ENCODE data around the gene NFATC2IP.
"Not testable (repeated sequence)": the region's sequence is repeated elsewhere in the genome, so short reads cannot be mapped to it uniquely, and the experiment has no call there.

NFATC2IP gene

GRCh38 chr16:28964072-28964471 is 13.3 kb downstream of the NFATC2IP start:
- intact Hi-C loops (cut with DNase I): no loop called here
- no peak for DNase-seq

- intact Hi-C loops (cut with DNase I): no loop called here
- no peak for DNase-seq
Measured at GRCh38 chr16:28964496-28964895, 13.8 kb downstream of the NFATC2IP start.

- no peak for DNase-seq
- intact Hi-C loops (cut with DNase I): no loop called here
Measured at GRCh38 chr16:28967156-28967555, 16.4 kb downstream of the NFATC2IP start.

GRCh38 chr16:28969696-28970095 is 19.0 kb downstream of the NFATC2IP start:
- DNase-seq; intact Hi-C loops (cut with DNase I): not testable (repeated sequence)

GRCh38 chr16:28974007-28974436 is 23.3 kb downstream of the NFATC2IP start:
- intact Hi-C loops (cut with DNase I): no loop called here
- peak; percentile 56 to 95 (median 68) for DNase-seq

GRCh38 chr16:28974437-28975157 is 23.9 kb downstream of the NFATC2IP start, which contains the start of gene SPNS1:
SPNS1 (plus strand) TSS chr16:28974778; CDS start chr16:28975152, 374 bp downstream.
- intact Hi-C loops (cut with DNase I): no loop called here
- DNase-seq: peak; percentile 96 to 100 (median 99)

- intact Hi-C loops (cut with DNase I): no loop called here
Measured at GRCh38 chr16:28975158-28975599, 24.4 kb downstream of the NFATC2IP start.

GRCh38 chr16:28977703-28978662 is 27.2 kb downstream of the NFATC2IP start:
- DNase-seq: no peak
- intact Hi-C loops (cut with DNase I): no loop called here

More at GRCh38 chr16:28975158-28975599, 24.4 kb downstream of the NFATC2IP start:
- DNase-seq: no peak

GRCh38 chr16:28980330-28980729 is 29.6 kb downstream of the NFATC2IP start:
- DNase-seq: peak in 1 of 10 donors; percentile 59
- intact Hi-C loops (cut with DNase I): not testable (repeated sequence)

GRCh38 chr16:28980929-28981328 is 30.2 kb downstream of the NFATC2IP start:
- peak in 1 of 10 donors; percentile 63 for DNase-seq
- intact Hi-C loops (cut with DNase I): no loop called here

GRCh38 chr16:28981517-28981916 is 30.8 kb downstream of the NFATC2IP start:
- peak in 1 of 10 donors; percentile 26 for DNase-seq
- intact Hi-C loops (cut with DNase I): no loop called here

GRCh38 chr16:28982418-28982817 is 31.7 kb downstream of the NFATC2IP start:
- peak in 1 of 10 donors; percentile 61 for DNase-seq
- intact Hi-C loops (cut with DNase I): no loop called here

GRCh38 chr16:28982949-28983348 is 32.2 kb downstream of the NFATC2IP start:
- peak in 1 of 10 donors; percentile 37 for DNase-seq
- intact Hi-C loops (cut with DNase I): no loop called here

GRCh38 chr16:28983644-28984043 is 32.9 kb downstream of the NFATC2IP start:
- intact Hi-C loops (cut with DNase I): no loop called here
- DNase-seq: peak in 1 of 10 donors; percentile 64

- intact Hi-C loops (cut with DNase I): no loop called here
- DNase-seq: peak in 1 of 10 donors; percentile 82
Measured at GRCh38 chr16:28984091-28984490, 33.4 kb downstream of the NFATC2IP start.

- peak in 1 of 10 donors; percentile 46 for DNase-seq
- intact Hi-C loops (cut with DNase I): no loop called here
Measured at GRCh38 chr16:28984619-28985135, 33.9 kb downstream of the NFATC2IP start, which contains the start of gene LAT. LAT (plus strand) TSS chr16:28985052; CDS start chr16:28985418, 366 bp downstream.

- intact Hi-C loops (cut with DNase I): no loop called here
- DNase-seq: peak in 2 of 10 donors; percentile 55 to 63
Measured at GRCh38 chr16:28985211-28986041, 34.7 kb downstream of the NFATC2IP start.

GRCh38 chr16:28986046-28986445 is 35.3 kb downstream of the NFATC2IP start:
- intact Hi-C loops (cut with DNase I): no loop called here
- no peak for DNase-seq

- peak in 2 of 10 donors; percentile 59 to 70 for DNase-seq
- intact Hi-C loops (cut with DNase I): no loop called here
Measured at GRCh38 chr16:28986492-28986891, 35.8 kb downstream of the NFATC2IP start.

Measured in posterior cingulate gyrus (tissue), 11 donors.